Fibroblast of mammary gland (primary cell): Measurements from ENCODE around the gene PDE2A.

Source experiments
- DNase-seq: peaks from one replicate; pipeline ENCODE4 v3.0.0-alpha.2; 2010; ENCODE audit warnings: low read depth
- H3K4me3 ChIP-seq: 2 replicates; pipeline ENCODE4 v1.5.1; 2011; ENCODE audit warnings: low read depth, mild to moderate bottlenecking, low read length, moderate library complexity; ENCODE audit not compliant: control insufficient read depth
- TF ChIP-seq, protein P1 (sequence below): conservative IDR thresholded peaks from 2 replicates; pipeline ENCODE4 v1.5.1; 2011; ENCODE audit warnings: low read depth, low read length, inconsistent platforms; ENCODE audit not compliant: control insufficient read depth, insufficient read depth

Gene PDE2A

DNA sequence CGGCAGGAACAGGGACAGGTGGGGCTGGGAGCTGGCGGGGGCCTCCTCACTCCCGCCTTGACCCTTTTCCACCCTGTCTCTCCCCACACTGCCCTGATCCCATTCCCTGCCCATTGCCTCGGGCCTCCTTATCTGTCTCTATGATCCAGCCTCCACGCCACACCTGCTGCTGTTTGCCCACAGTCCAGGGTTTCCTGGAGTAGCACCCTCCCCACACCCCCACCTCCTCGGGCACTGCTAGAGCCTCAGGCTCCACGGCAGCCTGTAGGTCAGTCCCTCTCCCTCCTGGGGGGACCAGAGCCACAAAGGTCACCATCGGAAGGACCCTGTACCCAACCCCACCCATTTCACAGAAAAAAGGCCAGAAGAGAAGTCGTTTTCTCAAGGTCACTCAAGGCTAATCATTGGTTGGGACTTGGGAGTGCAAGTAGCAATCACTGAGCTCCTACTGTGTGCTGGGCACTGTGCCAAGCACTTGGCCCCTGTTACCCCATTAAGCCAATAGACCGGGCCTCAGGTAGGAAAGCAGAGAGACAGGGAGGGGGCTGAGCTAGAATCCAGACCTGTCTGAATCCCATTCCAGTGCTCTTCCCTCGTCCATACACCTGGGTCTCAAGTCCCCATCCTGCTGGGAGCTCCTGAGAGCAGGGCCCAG lies 71.8 kb downstream of the PDE2A start:
- no peak for DNase-seq
- no peak overlapping the region for H3K4me3 ChIP-seq
- TF ChIP-seq, protein P1, sequence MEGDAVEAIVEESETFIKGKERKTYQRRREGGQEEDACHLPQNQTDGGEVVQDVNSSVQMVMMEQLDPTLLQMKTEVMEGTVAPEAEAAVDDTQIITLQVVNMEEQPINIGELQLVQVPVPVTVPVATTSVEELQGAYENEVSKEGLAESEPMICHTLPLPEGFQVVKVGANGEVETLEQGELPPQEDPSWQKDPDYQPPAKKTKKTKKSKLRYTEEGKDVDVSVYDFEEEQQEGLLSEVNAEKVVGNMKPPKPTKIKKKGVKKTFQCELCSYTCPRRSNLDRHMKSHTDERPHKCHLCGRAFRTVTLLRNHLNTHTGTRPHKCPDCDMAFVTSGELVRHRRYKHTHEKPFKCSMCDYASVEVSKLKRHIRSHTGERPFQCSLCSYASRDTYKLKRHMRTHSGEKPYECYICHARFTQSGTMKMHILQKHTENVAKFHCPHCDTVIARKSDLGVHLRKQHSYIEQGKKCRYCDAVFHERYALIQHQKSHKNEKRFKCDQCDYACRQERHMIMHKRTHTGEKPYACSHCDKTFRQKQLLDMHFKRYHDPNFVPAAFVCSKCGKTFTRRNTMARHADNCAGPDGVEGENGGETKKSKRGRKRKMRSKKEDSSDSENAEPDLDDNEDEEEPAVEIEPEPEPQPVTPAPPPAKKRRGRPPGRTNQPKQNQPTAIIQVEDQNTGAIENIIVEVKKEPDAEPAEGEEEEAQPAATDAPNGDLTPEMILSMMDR: no peak

DNA sequence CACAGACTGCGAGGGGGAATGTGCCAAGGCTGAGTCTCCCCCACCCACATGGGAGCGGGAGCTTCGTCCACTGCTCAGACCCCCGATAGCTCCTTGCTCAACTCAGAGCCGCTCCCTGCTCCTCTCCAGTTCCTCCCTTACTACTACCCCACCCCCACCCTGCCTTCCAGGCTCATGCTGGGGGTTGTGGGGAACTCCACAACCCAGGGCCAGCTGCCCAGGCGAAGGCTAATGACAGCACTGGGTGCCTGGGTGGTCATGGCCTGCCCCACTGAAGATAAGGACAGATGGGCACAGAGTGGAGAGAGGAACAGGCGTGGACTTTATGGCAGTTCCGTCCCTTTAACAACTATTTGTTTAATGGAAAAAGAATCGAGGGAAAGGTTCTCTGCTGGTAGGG lies 73.7 kb downstream of the PDE2A start:
- no peak for DNase-seq
- TF ChIP-seq, protein P1: no peak
- no peak overlapping the region for H3K4me3 ChIP-seq

- TF ChIP-seq, protein P1: no peak
- H3K4me3 ChIP-seq: no peak overlapping the region
- DNase-seq: no peak
These were observed 74.7 kb downstream of the PDE2A start for GRCh38 chr11:72599325-72600117.

- DNase-seq: peak; percentile 41
- TF ChIP-seq, protein P1: peak; percentile 47
- no peak overlapping the region for H3K4me3 ChIP-seq
These were observed 75.3 kb downstream of the PDE2A start for GRCh38 chr11:72598906-72599305.

DNA sequence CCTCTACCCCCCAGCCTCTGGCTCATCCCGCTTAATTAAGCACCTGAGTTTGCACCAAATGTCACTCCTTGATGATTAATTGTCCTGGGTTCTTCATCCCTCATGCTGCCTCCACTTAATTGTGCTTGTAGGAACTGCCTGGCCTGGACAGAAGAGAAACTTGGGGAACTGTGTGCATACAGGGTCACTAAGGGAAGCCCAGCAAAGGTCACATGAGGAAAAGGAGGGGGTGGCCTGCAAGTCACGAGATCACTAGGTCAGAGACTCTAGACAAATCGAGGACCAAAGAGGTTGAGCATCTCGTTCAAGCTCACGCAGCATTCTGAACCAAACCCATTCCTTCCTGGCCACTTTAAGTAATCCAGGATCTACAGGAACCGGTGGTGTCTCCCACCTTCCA lies 75.8 kb downstream of the PDE2A start:
- no peak for DNase-seq
- H3K4me3 ChIP-seq: no peak overlapping the region
- TF ChIP-seq, protein P1: no peak

DNA sequence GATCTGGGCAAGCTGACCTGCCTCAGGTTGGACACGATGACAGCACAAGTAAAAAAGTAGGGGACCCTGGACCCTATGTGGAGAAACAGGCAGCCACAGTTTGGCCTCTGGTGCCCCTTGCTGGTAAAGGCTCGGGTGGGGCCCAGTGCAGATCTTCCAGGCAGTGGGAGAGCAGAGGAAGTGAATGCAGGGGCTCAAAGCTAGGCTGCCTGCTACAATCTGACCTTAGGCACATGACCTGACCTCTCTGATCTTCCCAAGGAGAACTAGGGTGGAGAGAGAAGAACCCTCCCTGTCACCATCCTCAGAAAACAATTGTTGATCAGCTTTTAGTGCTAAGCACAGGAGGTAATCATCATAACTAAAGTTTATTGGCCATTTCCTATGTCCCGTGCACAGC lies 76.5 kb downstream of the PDE2A start:
- TF ChIP-seq, protein P1: no peak
- H3K4me3 ChIP-seq: no peak overlapping the region

More for the DNA sequence above, 76.5 kb downstream of the PDE2A start:
- no peak for DNase-seq
